Fibroblast of the aortic adventitia (primary cell): ENCODE measurements around the gene RPS6KB1. TPM values are rescaled to one million over a fixed set of nuclear protein-coding genes. Genes with fewer than 3 reads are reported as not detected.
A peak's percentile ranks its signal among the peaks of the same experiment; 100 is the strongest.

Experiments used
- DNase-seq: peaks from one replicate; pipeline ENCODE4 v3.0.0-alpha.2; 2010; ENCODE audit warnings: low read depth
- H3K4me3 ChIP-seq: 2 replicates; pipeline ENCODE4 v1.5.1; 2011; ENCODE audit warnings: low read depth, mild to moderate bottlenecking, control low read depth, low read length, moderate library complexity
- total RNA-seq: library from RNA; depleted of rRNA; stranded (reverse); fragments of >200 nt; gene quantifications from 2 replicates; pipeline ENCODE4 v1.2.3, GENCODE V29; 2012; ENCODE audit warnings: low replicate concordance
- TF ChIP-seq, protein P1 (sequence below): IDR thresholded peaks from 2 replicates; pipeline ENCODE4 v1.5.1; 2011; ENCODE audit warnings: mild to moderate bottlenecking, low read length, control low read depth, inconsistent platforms; ENCODE audit not compliant: insufficient read depth

RPS6KB1 gene
- total RNA-seq, 1 donor, result 23.2 TPM

DNA sequence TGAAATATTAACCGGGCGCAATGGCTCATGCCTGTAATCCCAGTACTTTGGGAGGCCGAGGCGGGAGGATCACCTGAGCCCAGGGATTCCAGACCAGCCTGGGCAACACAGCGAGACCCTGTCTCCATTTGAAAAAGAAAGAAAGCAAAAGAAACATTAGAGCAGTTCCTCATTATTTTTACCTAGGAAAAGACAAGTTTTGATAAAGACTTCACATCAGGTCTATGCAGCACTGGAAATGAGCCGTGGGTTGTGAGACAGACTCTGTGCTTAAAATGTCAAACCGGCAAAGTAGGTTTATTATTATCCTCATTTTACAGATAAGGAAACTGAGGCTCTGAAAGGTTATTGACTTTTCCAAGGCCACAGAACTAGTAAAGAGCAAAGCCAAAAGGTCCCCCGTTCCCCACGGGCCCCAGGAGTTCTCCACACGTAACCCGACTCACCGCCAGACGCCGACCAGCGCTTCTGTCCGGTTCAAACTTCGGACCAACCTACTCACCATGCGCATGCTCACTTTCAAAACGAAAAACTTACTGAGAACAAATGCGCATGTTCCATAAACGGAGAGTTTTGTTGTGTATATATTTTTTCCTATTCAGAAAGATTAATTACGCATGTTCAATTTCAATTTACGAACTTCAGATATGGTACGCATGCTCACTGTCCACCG, 534 bp upstream of the RPS6KB1 start:
- TF ChIP-seq, protein P1, sequence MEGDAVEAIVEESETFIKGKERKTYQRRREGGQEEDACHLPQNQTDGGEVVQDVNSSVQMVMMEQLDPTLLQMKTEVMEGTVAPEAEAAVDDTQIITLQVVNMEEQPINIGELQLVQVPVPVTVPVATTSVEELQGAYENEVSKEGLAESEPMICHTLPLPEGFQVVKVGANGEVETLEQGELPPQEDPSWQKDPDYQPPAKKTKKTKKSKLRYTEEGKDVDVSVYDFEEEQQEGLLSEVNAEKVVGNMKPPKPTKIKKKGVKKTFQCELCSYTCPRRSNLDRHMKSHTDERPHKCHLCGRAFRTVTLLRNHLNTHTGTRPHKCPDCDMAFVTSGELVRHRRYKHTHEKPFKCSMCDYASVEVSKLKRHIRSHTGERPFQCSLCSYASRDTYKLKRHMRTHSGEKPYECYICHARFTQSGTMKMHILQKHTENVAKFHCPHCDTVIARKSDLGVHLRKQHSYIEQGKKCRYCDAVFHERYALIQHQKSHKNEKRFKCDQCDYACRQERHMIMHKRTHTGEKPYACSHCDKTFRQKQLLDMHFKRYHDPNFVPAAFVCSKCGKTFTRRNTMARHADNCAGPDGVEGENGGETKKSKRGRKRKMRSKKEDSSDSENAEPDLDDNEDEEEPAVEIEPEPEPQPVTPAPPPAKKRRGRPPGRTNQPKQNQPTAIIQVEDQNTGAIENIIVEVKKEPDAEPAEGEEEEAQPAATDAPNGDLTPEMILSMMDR, result no peak
- peak; percentile 100 for DNase-seq
- H3K4me3 ChIP-seq, result peak overlapping the region; percentile 76

DNA sequence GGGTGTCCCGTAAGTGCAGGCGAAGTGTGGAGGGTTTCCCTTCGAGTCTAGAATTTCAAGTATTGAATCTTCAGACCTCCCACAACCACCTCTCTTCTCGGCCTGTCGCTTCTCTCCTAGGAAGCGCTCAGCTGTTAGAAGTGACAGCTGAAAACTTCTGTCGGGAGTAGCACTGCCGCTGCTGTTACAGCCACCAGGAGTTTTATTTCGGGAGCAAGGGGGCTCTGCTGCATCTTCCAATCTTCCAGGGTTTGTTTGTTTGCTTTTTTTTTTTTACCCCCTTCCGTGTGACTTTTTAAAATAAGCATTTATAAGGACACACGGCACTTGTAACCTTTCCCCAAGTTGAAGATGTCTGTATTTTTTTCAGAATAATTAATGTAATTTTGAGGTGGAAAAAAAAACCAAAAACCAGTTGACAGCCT, 767 bp downstream of the RPS6KB1 start:
- TF ChIP-seq, protein P1, result no peak
- H3K4me3 ChIP-seq, result peak overlapping the region; percentile 91
- peak; percentile 17 for DNase-seq

DNA sequence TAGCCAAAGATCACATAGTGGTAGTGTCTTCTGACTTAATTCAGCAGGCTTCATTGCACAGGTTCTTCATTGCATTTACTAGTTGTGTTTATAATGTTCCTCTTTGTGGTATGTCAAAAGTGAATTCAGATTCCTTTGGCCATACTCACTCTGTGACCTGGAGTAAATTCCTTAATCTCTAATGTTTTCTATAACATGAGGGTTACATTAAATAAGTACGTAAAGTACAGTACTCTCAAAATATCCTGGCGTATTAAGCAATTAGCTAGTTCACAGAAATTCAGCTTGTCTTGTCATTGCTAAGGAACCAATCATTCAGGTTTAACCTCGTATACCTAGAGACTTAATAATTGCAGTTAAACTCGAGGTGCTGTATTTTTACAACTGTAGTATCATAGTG, 4.2 kb downstream of the RPS6KB1 start:
- peak; percentile 7 for DNase-seq
- H3K4me3 ChIP-seq, result no peak overlapping the region
- TF ChIP-seq, protein P1, result no peak

DNA sequence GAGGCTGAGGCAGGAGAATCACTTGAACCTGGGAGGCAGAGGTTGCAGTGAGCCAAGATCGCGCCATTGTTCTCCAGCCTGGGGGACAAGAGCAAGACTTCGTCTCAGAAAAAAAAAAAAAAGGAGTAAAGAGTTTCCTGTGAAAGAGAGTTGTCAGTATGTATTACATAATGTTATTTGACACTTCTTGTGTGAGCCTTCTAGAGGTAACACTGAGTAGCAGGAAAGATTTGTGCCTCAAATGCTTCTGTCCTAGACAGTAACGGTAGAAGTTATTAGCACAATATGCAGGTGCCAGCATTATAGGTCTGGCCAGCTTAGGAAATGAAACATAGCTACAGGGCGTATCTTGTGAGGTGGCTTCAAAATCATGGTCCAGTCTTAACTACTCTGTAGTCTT, 6.2 kb downstream of the RPS6KB1 start:
- peak; percentile 69 for DNase-seq
- H3K4me3 ChIP-seq, result no peak overlapping the region
- TF ChIP-seq, protein P1, result peak; percentile 67

DNA sequence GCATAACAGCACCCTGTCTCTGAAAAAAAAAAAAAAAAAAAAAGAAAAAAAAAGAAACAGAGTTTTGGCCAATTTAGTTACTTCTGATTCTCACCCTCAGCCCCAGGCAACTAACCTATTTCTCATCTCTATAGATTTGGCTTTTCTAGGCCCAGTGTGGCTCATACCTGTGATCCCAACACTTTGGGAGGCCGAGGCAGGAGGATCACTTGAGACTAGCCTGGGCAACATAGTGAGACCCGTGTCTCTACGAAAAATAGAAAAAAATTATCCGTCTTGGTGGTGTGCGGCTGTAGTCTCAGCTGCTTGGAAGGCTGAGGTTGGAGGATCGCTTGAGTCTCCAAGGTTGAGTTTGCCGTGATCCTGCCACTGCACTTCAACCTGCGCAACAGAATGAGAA, 8.7 kb downstream of the RPS6KB1 start:
- DNase-seq, result no peak
- TF ChIP-seq, protein P1, result no peak
- no peak overlapping the region for H3K4me3 ChIP-seq

DNA sequence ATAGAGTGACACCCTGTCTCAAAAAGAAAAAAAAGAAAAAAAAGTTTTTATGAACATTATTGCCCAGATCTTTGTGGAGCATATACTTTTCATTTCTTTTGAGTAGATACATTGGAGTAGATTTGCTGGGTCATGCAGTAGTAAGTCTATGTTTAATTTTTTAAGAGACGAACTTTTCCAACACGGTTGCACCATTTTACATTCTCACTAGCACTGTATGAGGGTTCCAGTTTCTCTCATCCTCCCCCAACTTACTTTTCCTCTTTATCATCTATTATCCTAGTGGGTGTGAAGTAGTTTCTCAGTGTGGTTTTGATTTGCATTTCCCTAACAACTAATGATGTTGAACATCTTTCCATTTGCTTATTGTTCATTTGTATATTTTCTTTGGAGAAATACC, 10.5 kb downstream of the RPS6KB1 start:
- TF ChIP-seq, protein P1, result no peak
- DNase-seq, result no peak
- H3K4me3 ChIP-seq, result no peak overlapping the region

DNA sequence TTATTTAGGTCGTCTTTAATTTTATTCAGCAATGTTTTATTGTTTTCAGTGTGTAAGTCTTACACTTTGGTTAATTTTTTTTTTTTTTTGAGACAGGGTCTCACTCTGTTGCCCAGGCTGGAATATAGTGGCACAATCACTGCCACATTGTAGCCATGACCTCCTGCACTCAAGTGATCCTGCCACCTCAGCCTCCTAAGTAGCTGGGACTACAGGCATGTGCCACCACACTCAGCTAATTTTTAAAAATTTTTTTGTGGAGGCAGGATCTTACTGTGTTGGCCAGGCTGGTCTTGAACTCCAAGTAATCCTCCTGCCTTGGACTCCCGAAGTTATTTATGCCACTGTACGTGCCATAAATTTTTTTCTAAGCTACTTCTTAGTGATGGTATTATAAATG, 14.5 kb downstream of the RPS6KB1 start:
- TF ChIP-seq, protein P1, result no peak
- no peak overlapping the region for H3K4me3 ChIP-seq
- DNase-seq, result no peak
